SU-DHL-6 (cell line): ENCODE data around the gene HIBADH.

Source experiments
- H2AFZ ChIP-seq: fragments of 200-600 bp; sonication (generic); 2 replicates; pipeline ENCODE4 v1.6.1; 2014; ENCODE audit warnings: low read depth, mild to moderate bottlenecking, moderate library complexity, mixed read lengths, antibody characterized with exemption, low read length; ENCODE audit not compliant: severe bottlenecking
- H3F3A ChIP-seq: fragments of 200-600 bp; shearing (Covaris generic); 2 replicates; pipeline ENCODE4 v1.6.0; 2016; ENCODE audit warnings: antibody characterized with exemption, mild to moderate bottlenecking; ENCODE audit not compliant: insufficient read depth
- H3K27ac ChIP-seq: fragments of 200-600 bp; sonication (generic); 2 replicates; pipeline ENCODE4 v1.5.1; 2016; ENCODE audit warnings: low read depth, mild to moderate bottlenecking, low read length, moderate library complexity, mixed read lengths
- H3K27me3 ChIP-seq: fragments of 200-600 bp; sonication (generic), shearing (Covaris generic); 2 replicates; pipeline ENCODE4 v1.6.0; 2014; ENCODE audit warnings: mild to moderate bottlenecking, low read length
- H3K36me3 ChIP-seq: fragments of 200-600 bp; sonication (generic); 2 replicates; pipeline ENCODE4 v1.6.1; 2014; ENCODE audit warnings: mild to moderate bottlenecking, low read length, mixed read lengths
- H3K4me2 ChIP-seq: fragments of 300-600, 200-600 bp; shearing (Covaris generic), sonication (generic); 2 replicates; pipeline ENCODE4 v1.6.0; 2014; ENCODE audit warnings: low read length, low read depth, mild to moderate bottlenecking; ENCODE audit not compliant: poor library complexity, severe bottlenecking
- H3K4me3 ChIP-seq: fragments of 200-600 bp; sonication (generic); 2 replicates; pipeline ENCODE4 v1.5.1; 2014; ENCODE audit warnings: antibody characterized with exemption, low read length, mild to moderate bottlenecking, mixed read lengths; ENCODE audit not compliant: insufficient read depth, poor library complexity, severe bottlenecking
- H3K79me2 ChIP-seq: fragments of 200-600 bp; sonication (generic); 2 replicates; pipeline ENCODE4 v1.6.1; 2014; ENCODE audit warnings: mild to moderate bottlenecking, low read length, moderate library complexity; ENCODE audit not compliant: insufficient read depth
- H3K9ac ChIP-seq: fragments of 200-600 bp; sonication (generic); 2 replicates; pipeline ENCODE4 v1.7.0; 2014; ENCODE audit warnings: mild to moderate bottlenecking, low read length
- H3K9me2 ChIP-seq: fragments of 200-600 bp; sonication (generic); replicated peaks from 2 replicates; pipeline ENCODE4 v1.6.1; 2014; ENCODE audit warnings: low read length; ENCODE audit not compliant: insufficient read depth
- H3K9me3 ChIP-seq: fragments of 200-600 bp; sonication (generic); 2 replicates; pipeline ENCODE4 v1.6.1; 2014; ENCODE audit warnings: low read length, mixed read lengths; ENCODE audit not compliant: insufficient read depth
- H4K20me1 ChIP-seq: fragments of 200-600 bp; sonication (generic); 2 replicates; pipeline ENCODE4 v1.6.1; 2014; ENCODE audit warnings: low read depth, mild to moderate bottlenecking, antibody characterized with exemption, low read length, moderate library complexity, mixed read lengths
- EZH2phosphoT487 ChIP-seq: fragments of 200-600 bp; sonication (generic), shearing (Covaris generic); conservative IDR thresholded peaks from 2 replicates; pipeline ENCODE4 v1.6.1; 2018; ENCODE audit warnings: mild to moderate bottlenecking, antibody characterized with exemption, low read length, moderate library complexity, mixed read lengths
- TF ChIP-seq, protein P1 (sequence below): fragments of 200-600 bp; sonication (generic); IDR thresholded peaks from one replicate; pipeline ENCODE4 v1.5.1; 2017; ENCODE audit warnings: antibody characterized with exemption, mild to moderate bottlenecking, low read length, moderate library complexity; ENCODE audit not compliant: insufficient read depth, poor library complexity, severe bottlenecking

Gene HIBADH

DNA sequence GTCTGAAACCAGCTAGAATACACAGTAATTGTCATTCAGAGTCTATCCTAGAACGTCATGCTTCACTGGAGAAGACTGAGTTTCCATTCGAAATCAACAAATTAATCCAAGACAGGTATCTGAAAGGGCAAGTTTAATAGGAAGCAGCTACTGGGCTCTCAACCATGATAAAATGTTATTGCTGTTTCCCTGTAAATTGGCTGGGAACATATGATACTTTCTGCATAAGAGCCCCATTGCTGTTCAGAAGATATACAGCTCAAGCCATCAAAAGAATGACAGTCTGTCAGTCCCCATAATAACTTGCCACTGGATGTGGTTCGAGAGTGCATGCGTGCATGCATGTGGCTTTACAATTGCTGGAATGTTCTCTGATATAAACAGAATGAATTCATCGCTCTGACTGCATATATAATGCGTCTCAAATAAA, 129.0 kb downstream of the HIBADH start:
- no peaks in the 10 kb centered on the region for H3K9me3 ChIP-seq
- H4K20me1 ChIP-seq: no peaks in the 10 kb centered on the region
- no peaks in the 10 kb centered on the region for H3K27me3 ChIP-seq
- H3K79me2 ChIP-seq: no peaks in the 10 kb centered on the region
- no peaks in the 10 kb centered on the region for H3K36me3 ChIP-seq
- no peaks in the 10 kb centered on the region for H3K9me2 ChIP-seq
- H3F3A ChIP-seq: no peaks in the 10 kb centered on the region
- TF ChIP-seq, protein P1, sequence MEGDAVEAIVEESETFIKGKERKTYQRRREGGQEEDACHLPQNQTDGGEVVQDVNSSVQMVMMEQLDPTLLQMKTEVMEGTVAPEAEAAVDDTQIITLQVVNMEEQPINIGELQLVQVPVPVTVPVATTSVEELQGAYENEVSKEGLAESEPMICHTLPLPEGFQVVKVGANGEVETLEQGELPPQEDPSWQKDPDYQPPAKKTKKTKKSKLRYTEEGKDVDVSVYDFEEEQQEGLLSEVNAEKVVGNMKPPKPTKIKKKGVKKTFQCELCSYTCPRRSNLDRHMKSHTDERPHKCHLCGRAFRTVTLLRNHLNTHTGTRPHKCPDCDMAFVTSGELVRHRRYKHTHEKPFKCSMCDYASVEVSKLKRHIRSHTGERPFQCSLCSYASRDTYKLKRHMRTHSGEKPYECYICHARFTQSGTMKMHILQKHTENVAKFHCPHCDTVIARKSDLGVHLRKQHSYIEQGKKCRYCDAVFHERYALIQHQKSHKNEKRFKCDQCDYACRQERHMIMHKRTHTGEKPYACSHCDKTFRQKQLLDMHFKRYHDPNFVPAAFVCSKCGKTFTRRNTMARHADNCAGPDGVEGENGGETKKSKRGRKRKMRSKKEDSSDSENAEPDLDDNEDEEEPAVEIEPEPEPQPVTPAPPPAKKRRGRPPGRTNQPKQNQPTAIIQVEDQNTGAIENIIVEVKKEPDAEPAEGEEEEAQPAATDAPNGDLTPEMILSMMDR: no peak
- no peak for TF ChIP-seq EZH2phosphoT487
- no peak overlapping the region for H3K4me2 ChIP-seq
- no peak overlapping the region for H3K4me3 ChIP-seq
- no peak overlapping the region for H3K9ac ChIP-seq
- no peak overlapping the region for H3K27ac ChIP-seq
- no peak overlapping the region for H2AFZ ChIP-seq

DNA sequence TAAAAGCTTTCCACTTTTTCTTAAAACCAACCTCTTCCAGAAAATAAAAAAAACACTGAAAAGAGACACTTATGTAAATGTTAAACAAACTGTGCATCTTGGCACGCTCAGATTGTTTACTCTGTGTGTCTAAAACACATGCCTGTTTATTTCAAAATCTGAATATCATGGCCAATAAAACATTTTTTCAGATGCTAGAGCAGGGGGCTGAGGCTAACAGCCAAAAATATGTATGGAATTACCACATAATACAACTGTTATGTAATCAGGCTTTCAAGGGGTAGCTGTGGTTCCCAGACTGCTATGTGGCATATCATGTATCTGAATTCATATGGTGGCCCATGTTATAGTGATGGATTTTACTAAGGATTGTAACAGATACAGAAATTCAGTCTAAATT, 130.4 kb downstream of the HIBADH start:
- H4K20me1 ChIP-seq: no peaks in the 10 kb centered on the region
- no peak overlapping the region for H3K4me2 ChIP-seq
- TF ChIP-seq EZH2phosphoT487: no peak
- TF ChIP-seq, protein P1: no peak
- H3K9me2 ChIP-seq: no peaks in the 10 kb centered on the region
- no peaks in the 10 kb centered on the region for H3K79me2 ChIP-seq
- H3K36me3 ChIP-seq: no peaks in the 10 kb centered on the region
- H3K9ac ChIP-seq: no peak overlapping the region
- H3K4me3 ChIP-seq: no peak overlapping the region
- H3K27me3 ChIP-seq: no peaks in the 10 kb centered on the region
- no peaks in the 10 kb centered on the region for H3F3A ChIP-seq
- no peaks in the 10 kb centered on the region for H3K9me3 ChIP-seq
- no peak overlapping the region for H3K27ac ChIP-seq
- H2AFZ ChIP-seq: no peak overlapping the region

DNA sequence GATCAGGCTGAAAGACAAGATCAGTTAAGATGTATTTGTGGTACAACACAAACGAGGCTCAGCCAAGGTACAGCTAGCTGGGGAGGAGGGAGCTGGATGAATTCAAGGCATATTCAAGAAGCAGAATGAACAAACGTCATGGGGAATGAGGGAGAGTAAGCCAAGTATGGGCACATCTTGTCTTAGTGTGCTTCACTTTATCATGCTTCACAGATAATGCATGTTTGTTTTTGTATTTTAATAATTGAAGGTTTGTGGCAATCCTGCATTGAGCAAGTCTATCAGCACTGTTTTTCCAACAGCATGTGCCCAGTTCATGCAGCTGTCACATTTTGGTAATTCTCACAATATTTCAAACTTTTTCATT, 135.4 kb downstream of the HIBADH start:
- TF ChIP-seq EZH2phosphoT487: no peak
- TF ChIP-seq, protein P1: no peak
- Histone ChIP-seq H4K20me1 (no peaks in the 10 kb centered on the region), H3K27me3 (no peaks in the 10 kb centered on the region), H3K79me2 (no peaks in the 10 kb centered on the region), H3K4me3 (no peak overlapping the region), H3F3A (no peaks in the 10 kb centered on the region), H3K27ac (no peak overlapping the region), H3K36me3 (0 out of 2 replicates have a peak, but pooled peaks cover 10% of the 10 kb centered on the region), H3K9ac (no peak overlapping the region), H3K9me2 (no peaks in the 10 kb centered on the region), H3K4me2 (no peak overlapping the region), H2AFZ (no peak overlapping the region), H3K9me3 (no peaks in the 10 kb centered on the region)
